ENCODE measurements around the gene FBLN2.
A peak's percentile ranks its signal among the peaks of the same experiment; 100 is the strongest.

The FBLN2 gene

GRCh38 chr3:13658681-13659080, 109.8 kb downstream of the FBLN2 start:
- no peak for TF ChIP-seq CEBPB (IDR thresholded peaks at IDR 0.05)
- TF ChIP-seq, protein P1, sequence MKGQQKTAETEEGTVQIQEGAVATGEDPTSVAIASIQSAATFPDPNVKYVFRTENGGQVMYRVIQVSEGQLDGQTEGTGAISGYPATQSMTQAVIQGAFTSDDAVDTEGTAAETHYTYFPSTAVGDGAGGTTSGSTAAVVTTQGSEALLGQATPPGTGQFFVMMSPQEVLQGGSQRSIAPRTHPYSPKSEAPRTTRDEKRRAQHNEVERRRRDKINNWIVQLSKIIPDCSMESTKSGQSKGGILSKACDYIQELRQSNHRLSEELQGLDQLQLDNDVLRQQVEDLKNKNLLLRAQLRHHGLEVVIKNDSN (IDR thresholded peaks at IDR 0.05) = no peak
- no peak for TF ChIP-seq TAF1 (IDR thresholded peaks at IDR 0.05; ENCODE audit: low read depth)
- peak; percentile 64 for TF ChIP-seq TCF12 (IDR thresholded peaks at IDR 0.05; ENCODE audit: low read depth)
- no peak for TF ChIP-seq YY1 (IDR thresholded peaks at IDR 0.05; ENCODE audit: low read depth)
- peak; percentile 52; the same call in 1 of the 2 replicates for TF ChIP-seq EP300 (IDR thresholded peaks at IDR 0.05; ENCODE audit: borderline replicate concordance)
- TF ChIP-seq RAD21 (IDR thresholded peaks at IDR 0.05; ENCODE audit: low read depth) = no peak
- no peak for TF ChIP-seq TEAD4 (IDR thresholded peaks at IDR 0.05)

DNA sequence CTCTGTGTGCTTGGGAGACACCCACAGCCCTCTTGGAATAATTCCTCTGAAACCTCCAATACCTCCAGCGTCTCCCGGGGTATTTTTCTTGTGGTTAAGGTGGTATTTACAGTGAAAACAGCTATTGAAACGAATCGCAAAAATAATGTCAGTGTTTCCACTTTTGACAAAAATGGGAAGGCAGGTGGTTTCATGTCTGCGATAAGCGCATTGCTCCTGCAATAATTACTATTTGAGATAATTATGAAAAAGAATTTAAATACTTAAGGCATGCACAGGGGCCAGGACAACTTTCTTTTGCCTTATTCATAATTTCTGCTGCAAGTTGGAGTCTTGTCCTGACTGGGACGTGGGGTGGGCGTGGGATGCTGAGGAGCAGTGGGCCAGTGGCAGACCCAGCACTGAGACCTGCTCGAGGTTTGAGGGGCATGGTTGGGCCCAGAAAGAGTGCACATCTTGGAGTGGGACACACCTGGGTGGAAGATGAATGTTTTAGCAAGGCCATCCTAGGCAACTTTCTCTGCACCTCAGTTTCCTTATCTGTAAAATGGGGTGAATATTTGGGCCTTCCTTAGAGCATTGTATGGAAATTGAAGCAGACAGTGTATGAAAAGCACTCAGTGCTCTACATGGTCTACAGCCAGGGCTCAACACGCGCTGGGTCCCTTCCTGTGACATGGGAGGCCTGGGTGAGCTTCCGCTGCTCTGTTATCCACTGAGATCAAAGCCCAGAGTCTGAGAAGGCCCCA, 110.5 kb downstream of the FBLN2 start:
- TF ChIP-seq TCF12 (IDR thresholded peaks at IDR 0.05; ENCODE audit: low read depth) (no peak), CEBPB (IDR thresholded peaks at IDR 0.05) (no peak), TAF1 (IDR thresholded peaks at IDR 0.05; ENCODE audit: low read depth) (no peak), CREB1 (IDR thresholded peaks at IDR 0.05; ENCODE audit: low read depth) (no peak), EGR1 (IDR thresholded peaks at IDR 0.05) (no peak), EP300 (IDR thresholded peaks at IDR 0.05; ENCODE audit: borderline replicate concordance) (no peak), ZBTB7A (IDR thresholded peaks at IDR 0.05; ENCODE audit: low read depth) (no peak), TEAD4 (IDR thresholded peaks at IDR 0.05) (no peak), FOXM1 (IDR thresholded peaks at IDR 0.05; ENCODE audit: borderline replicate concordance, low read depth) (no peak), RAD21 (IDR thresholded peaks at IDR 0.05; ENCODE audit: low read depth) (no peak), YY1 (IDR thresholded peaks at IDR 0.05; ENCODE audit: low read depth) (no peak), NFIC (IDR thresholded peaks at IDR 0.05) (no peak)
- TF ChIP-seq, protein P2, sequence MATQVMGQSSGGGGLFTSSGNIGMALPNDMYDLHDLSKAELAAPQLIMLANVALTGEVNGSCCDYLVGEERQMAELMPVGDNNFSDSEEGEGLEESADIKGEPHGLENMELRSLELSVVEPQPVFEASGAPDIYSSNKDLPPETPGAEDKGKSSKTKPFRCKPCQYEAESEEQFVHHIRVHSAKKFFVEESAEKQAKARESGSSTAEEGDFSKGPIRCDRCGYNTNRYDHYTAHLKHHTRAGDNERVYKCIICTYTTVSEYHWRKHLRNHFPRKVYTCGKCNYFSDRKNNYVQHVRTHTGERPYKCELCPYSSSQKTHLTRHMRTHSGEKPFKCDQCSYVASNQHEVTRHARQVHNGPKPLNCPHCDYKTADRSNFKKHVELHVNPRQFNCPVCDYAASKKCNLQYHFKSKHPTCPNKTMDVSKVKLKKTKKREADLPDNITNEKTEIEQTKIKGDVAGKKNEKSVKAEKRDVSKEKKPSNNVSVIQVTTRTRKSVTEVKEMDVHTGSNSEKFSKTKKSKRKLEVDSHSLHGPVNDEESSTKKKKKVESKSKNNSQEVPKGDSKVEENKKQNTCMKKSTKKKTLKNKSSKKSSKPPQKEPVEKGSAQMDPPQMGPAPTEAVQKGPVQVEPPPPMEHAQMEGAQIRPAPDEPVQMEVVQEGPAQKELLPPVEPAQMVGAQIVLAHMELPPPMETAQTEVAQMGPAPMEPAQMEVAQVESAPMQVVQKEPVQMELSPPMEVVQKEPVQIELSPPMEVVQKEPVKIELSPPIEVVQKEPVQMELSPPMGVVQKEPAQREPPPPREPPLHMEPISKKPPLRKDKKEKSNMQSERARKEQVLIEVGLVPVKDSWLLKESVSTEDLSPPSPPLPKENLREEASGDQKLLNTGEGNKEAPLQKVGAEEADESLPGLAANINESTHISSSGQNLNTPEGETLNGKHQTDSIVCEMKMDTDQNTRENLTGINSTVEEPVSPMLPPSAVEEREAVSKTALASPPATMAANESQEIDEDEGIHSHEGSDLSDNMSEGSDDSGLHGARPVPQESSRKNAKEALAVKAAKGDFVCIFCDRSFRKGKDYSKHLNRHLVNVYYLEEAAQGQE (IDR thresholded peaks at IDR 0.05; ENCODE audit: low read depth) = no peak
- TF ChIP-seq, protein P1 (IDR thresholded peaks at IDR 0.05) = no peak
- TF ChIP-seq, protein P3, sequence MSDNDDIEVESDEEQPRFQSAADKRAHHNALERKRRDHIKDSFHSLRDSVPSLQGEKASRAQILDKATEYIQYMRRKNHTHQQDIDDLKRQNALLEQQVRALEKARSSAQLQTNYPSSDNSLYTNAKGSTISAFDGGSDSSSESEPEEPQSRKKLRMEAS (IDR thresholded peaks at IDR 0.05) = no peak

GRCh38 chr3:13660042-13660874, 111.3 kb downstream of the FBLN2 start:
- no peak for TF ChIP-seq EGR1 (IDR thresholded peaks at IDR 0.05)
- TF ChIP-seq YY1 (IDR thresholded peaks at IDR 0.05; ENCODE audit: low read depth) = 0 out of 2 replicates have a peak, but pooled peaks have one; percentile 46
- no peak for TF ChIP-seq ZBTB7A (IDR thresholded peaks at IDR 0.05; ENCODE audit: low read depth)
- TF ChIP-seq EP300 (IDR thresholded peaks at IDR 0.05; ENCODE audit: borderline replicate concordance) = peak; percentile 75
- no peak for TF ChIP-seq RAD21 (IDR thresholded peaks at IDR 0.05; ENCODE audit: low read depth)
- TF ChIP-seq, protein P2 (IDR thresholded peaks at IDR 0.05; ENCODE audit: low read depth) = no peak
- TF ChIP-seq CEBPB (IDR thresholded peaks at IDR 0.05) = no peak
- 0 out of 2 replicates have a peak, but pooled peaks have one; percentile 27 for TF ChIP-seq FOXM1 (IDR thresholded peaks at IDR 0.05; ENCODE audit: borderline replicate concordance, low read depth)
- TF ChIP-seq TAF1 (IDR thresholded peaks at IDR 0.05; ENCODE audit: low read depth) = no peak
- TF ChIP-seq, protein P1 (IDR thresholded peaks at IDR 0.05) = no peak
- peak; percentile 30; the same call in 1 of the 2 replicates for TF ChIP-seq NFIC (IDR thresholded peaks at IDR 0.05)
- TF ChIP-seq TCF12 (IDR thresholded peaks at IDR 0.05; ENCODE audit: low read depth) = peak; percentile 60
- TF ChIP-seq, protein P3 (IDR thresholded peaks at IDR 0.05) = 0 out of 2 replicates have a peak, but pooled peaks have one; percentile 16

DNA sequence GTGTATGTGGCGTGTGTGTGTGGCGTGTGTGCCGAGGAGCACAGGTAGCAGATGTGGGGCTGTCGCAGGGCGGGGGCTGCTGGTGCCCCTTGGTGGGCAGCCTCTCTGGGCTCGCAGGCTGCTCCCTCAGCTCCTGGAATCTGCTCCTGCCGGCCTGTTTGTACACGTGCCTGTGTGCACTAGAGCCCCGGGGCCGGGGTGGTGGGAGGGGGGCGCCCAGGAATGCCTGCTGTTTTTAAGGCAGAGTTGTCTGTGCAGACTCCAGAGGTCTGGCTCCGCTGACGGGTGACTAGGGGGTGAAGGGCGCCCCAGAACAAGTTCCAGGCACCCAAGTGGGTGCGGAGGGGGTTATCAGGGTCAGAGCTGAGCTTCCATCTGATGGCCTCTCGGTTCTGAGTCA, 112.2 kb downstream of the FBLN2 start:
- no peak for TF ChIP-seq ZBTB7A (IDR thresholded peaks at IDR 0.05; ENCODE audit: low read depth)
- TF ChIP-seq NFIC (IDR thresholded peaks at IDR 0.05) = no peak
- TF ChIP-seq EGR1 (IDR thresholded peaks at IDR 0.05) = no peak
- TF ChIP-seq, protein P1 (IDR thresholded peaks at IDR 0.05) = no peak
- no peak for TF ChIP-seq TAF1 (IDR thresholded peaks at IDR 0.05; ENCODE audit: low read depth)
- TF ChIP-seq YY1 (IDR thresholded peaks at IDR 0.05; ENCODE audit: low read depth) = no peak
- TF ChIP-seq TEAD4 (IDR thresholded peaks at IDR 0.05) = no peak
- no peak for TF ChIP-seq FOXM1 (IDR thresholded peaks at IDR 0.05; ENCODE audit: borderline replicate concordance, low read depth)
- TF ChIP-seq RAD21 (IDR thresholded peaks at IDR 0.05; ENCODE audit: low read depth) = no peak
- TF ChIP-seq, protein P3 (IDR thresholded peaks at IDR 0.05) = no peak
- no peak for TF ChIP-seq EP300 (IDR thresholded peaks at IDR 0.05; ENCODE audit: borderline replicate concordance)
- TF ChIP-seq CREB1 (IDR thresholded peaks at IDR 0.05; ENCODE audit: low read depth) = no peak
- TF ChIP-seq TCF12 (IDR thresholded peaks at IDR 0.05; ENCODE audit: low read depth) = no peak
- TF ChIP-seq, protein P2 (IDR thresholded peaks at IDR 0.05; ENCODE audit: low read depth) = no peak
- no peak for TF ChIP-seq CEBPB (IDR thresholded peaks at IDR 0.05)
